Pancreas (tissue), 10 donors: ENCODE data around the gene FRRS1L. TPM values are rescaled to one million over a fixed set of nuclear protein-coding genes. Genes with fewer than 3 reads are reported as not detected.

Source experiments
- ATAC-seq, 4 donors: fragments of 200-7000 bp; cut with Tn5 transposase; one replicate each; pipeline versions ENCODE4 v1.8.0 to v1.9.1; 2020; ENCODE audit warnings: mild to moderate bottlenecking in 4 of 4, moderate library complexity in 4 of 4
- DNase-seq, 6 donors: peaks; one replicate each; pipeline ENCODE4 v3.0.0-alpha.2; 2020
- FAIRE-seq: peaks from 2 replicates; lab custom pipeline; 2012; peaks lifted over from hg19 to GRCh38; lab: Jason Lieb, UNC
- H3K27ac ChIP-seq, 4 donors: fragments of 200-600 bp; sonication (generic); 1 replicate in 3 of 4; 2 replicates in 1 of 4; pipeline versions ENCODE4 v1.5.0 to v1.8.0; 2020
- H3K27me3 ChIP-seq, 4 donors: fragments of 200-600 bp; one replicate each; pipeline ENCODE4 v1.8.0; 2021
- H3K36me3 ChIP-seq, 3 donors: fragments of 200-600 bp; sonication (generic) in 1 of 3; one replicate each; pipeline versions ENCODE4 v1.5.0 to v1.8.0; 2020 to 2021
- H3K4me1 ChIP-seq, 3 donors: fragments of 200-600 bp; one replicate each; pipeline ENCODE4 v1.8.0; 2021
- H3K4me3 ChIP-seq, 4 donors: fragments of 200-600 bp; sonication (generic) in 2 of 4; one replicate each; pipeline versions ENCODE4 v1.5.0 to v1.8.0; 2020 to 2021
- H3K9me3 ChIP-seq, 4 donors: fragments of 200-600 bp; one replicate each; pipeline ENCODE4 v1.8.0; 2021
- WGBS, 2 donors: extraction: QIAGEN DNeasy Blood & Tissue Kit; methylation state at CpG; one replicate each; pipeline ENCODE4 v1.1.7; 2013; 5-methylcytosine and 5-hydroxymethylcytosine counted together
- intact Hi-C, 3 donors: fragments of 100-400 bp; cut with DNase I; formaldehyde crosslinking; loops; one replicate each; pipeline versions ENCODE4 v1.11.1 to v1.14.2; 2022
- polyA plus RNA-seq, 2 donors: library from polyadenylated mRNA; stranded (reverse); fragments of 200-250 nt; gene quantifications; one replicate each; pipeline ENCODE4 v1.2.3, GENCODE V29; 2013
- total RNA-seq, 6 donors: library from RNA; stranded (reverse); fragmentation: NEBNext Ultra II Directional in 4 of 6; extraction: Animal tissue kit (Norgen Biotek cat#: 25700) in 4 of 6; gene quantifications; one replicate each; pipeline versions ENCODE4 v1.2.1 to v1.2.4, GENCODE V29; 2021 to 2023
- TF ChIP-seq, protein P1 (sequence below), 4 donors: fragments of 200-600 bp; sonication (generic) in 3 of 4; IDR thresholded peaks; one replicate each; pipeline versions ENCODE4 v1.5.0 to v1.8.0; 2021; ENCODE audit warnings: antibody characterized with exemption in 4 of 4
- donor health status: healthy with polysubstance abuse.
- donor health status: DM: no; HTN: no; CAD: no; lungs with moderate emphysema.
- donor health status: DM: no; HTN: no; CAD: no.
- donor health status: control.
- donor health status: control.
- donor health status: Bipolar disorder and iron deficiency.
- donor health status: DM: yes; HTN: yes; CAD: no.
- donor health status: DM: no; HTN: no; CAD: no.
- donor health status: DM: no; HTN: no; CAD: no.
- donor health status: DM: yes; HTN: yes; CAD: no.

FRRS1L gene
- total and polyA plus RNA-seq, 8 donors = 0.19 to 3.0 (median 0.80) TPM

DNA sequence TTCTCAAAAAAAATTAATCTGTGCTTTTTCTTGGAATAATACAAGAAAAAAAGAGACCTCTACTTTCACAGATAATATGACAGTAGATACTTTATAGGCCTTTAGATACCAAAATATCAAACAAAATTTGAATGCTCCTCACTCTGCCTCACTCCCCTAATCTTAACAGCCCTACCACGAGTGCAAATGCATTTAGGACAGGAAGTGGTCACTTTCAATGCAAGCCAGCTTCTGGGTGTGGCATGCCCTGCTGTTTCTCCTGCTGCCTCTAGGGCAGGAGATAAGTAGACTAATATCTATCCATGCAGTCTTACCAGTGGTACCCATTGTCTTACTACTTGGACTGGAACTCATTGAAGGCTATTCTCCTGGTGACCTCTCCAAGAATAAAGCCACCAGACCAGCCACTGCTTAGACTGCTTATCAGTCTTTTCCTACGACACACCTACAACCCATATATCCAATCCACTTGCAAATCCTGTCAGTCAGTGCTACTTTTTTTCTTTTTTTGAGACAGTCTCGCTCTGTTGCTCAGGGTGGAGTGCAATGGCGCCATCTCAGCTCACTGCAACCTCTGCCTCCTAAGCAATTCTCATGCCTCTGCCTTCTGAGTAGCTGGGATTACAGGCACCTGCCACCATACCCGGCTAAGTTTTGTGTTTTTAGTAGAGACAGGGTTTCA lies 23.0 kb downstream of the FRRS1L start:
- Histone ChIP-seq H3K4me3 (no peak overlapping the region), H3K27me3 (no peaks in the 10 kb centered on the region), H3K36me3 (no peaks in the 10 kb centered on the region), H3K27ac (no peak overlapping the region), H3K9me3 (no peaks in the 10 kb centered on the region), H3K4me1 (no peaks in the 10 kb centered on the region)
- DNase-seq (no peak), FAIRE-seq (no peak), ATAC-seq (no peak)
- intact Hi-C loops = no loop called here
- WGBS, 2 donors = 70 to 74% methylated on average over 5 of the region's 5 CpGs
- TF ChIP-seq, protein P1, sequence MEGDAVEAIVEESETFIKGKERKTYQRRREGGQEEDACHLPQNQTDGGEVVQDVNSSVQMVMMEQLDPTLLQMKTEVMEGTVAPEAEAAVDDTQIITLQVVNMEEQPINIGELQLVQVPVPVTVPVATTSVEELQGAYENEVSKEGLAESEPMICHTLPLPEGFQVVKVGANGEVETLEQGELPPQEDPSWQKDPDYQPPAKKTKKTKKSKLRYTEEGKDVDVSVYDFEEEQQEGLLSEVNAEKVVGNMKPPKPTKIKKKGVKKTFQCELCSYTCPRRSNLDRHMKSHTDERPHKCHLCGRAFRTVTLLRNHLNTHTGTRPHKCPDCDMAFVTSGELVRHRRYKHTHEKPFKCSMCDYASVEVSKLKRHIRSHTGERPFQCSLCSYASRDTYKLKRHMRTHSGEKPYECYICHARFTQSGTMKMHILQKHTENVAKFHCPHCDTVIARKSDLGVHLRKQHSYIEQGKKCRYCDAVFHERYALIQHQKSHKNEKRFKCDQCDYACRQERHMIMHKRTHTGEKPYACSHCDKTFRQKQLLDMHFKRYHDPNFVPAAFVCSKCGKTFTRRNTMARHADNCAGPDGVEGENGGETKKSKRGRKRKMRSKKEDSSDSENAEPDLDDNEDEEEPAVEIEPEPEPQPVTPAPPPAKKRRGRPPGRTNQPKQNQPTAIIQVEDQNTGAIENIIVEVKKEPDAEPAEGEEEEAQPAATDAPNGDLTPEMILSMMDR (IDR thresholded peaks at IDR 0.05) = no peak

DNA sequence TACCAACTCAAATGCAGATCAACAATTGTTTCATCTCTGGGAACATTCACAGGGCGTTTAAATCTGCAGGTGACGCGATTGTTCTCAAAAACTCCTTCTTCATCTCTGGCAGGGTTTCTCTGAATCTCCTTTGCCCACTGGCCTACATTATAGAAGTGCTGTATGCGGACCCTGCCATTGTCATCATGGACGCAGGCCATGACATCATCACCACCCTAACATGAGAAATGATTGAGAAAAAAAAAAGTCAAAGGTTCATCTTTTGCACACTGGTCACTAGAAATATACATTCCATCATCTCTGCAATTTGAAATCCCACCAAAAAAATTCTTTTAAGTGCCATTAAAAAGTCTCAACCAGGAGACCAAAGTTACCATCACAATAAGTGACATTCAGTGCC lies 25.7 kb downstream of the FRRS1L start:
- H3K4me3 ChIP-seq = no peak overlapping the region
- TF ChIP-seq, protein P1 (IDR thresholded peaks at IDR 0.05) = no peak
- no peak overlapping the region for H3K27ac ChIP-seq
- WGBS, 2 donors = 82 to 89% methylated on average over 5 of the region's 5 CpGs
- no peaks in the 10 kb centered on the region for H3K36me3 ChIP-seq
- FAIRE-seq = no peak
- H3K4me1 ChIP-seq = no peaks in the 10 kb centered on the region
- ATAC-seq = no peak
- H3K27me3 ChIP-seq = no peaks in the 10 kb centered on the region
- DNase-seq = no peak
- no peaks in the 10 kb centered on the region for H3K9me3 ChIP-seq
- intact Hi-C loops = no loop called here

DNA sequence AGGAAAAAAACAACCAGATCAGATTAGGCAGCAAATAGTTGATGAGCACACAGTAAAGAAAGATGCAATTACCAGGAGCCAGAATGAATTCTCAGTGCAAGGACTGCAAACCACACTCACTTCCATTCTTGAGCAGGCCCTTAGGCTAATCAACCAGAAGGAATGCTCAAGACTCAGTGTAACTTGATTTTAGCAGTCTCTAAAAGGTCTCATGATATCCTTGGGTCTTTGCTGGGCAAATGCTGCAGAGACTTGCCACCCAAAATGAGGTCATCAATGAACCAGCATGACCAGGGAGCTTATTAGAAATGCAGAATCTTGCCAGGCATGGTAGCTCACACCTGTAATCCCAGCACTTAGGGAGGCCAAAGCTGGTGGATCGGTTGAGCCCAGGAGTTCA lies 27.2 kb downstream of the FRRS1L start:
- FAIRE-seq (no peak), DNase-seq (no peak), ATAC-seq (no peak)
- intact Hi-C loops = no loop called here
- Histone ChIP-seq H3K27me3 (no peaks in the 10 kb centered on the region), H3K36me3 (no peaks in the 10 kb centered on the region), H3K9me3 (no peaks in the 10 kb centered on the region), H3K27ac (no peak overlapping the region), H3K4me3 (no peak overlapping the region), H3K4me1 (no peaks in the 10 kb centered on the region)
- WGBS, 2 donors = 53 to 88% methylated on average over 1 of the region's 1 CpG
- TF ChIP-seq, protein P1 (IDR thresholded peaks at IDR 0.05) = no peak

DNA sequence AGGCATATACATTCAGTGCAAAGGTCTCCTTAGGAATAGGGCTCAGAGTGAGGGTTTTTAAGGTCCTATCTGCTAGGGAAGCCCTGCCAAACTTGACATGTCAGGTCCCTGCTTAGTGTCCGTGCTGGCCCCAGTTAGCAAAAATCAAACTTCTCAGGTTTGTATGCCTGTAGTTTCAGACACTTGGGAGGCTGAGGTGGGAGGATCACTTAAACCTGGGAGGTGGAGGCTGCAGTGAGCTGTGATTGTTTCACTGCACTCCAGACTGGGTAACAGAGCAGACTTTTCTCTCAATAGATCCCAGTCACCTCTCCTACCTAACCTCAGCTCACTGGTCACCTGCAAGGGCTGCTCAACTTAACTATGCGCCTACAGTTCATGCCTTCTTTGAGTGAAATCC lies 28.6 kb downstream of the FRRS1L start:
- Histone ChIP-seq H3K27ac (no peak overlapping the region), H3K36me3 (no peaks in the 10 kb centered on the region), H3K9me3 (no peaks in the 10 kb centered on the region), H3K4me1 (no peaks in the 10 kb centered on the region), H3K4me3 (no peak overlapping the region), H3K27me3 (no peaks in the 10 kb centered on the region)
- FAIRE-seq (no peak), DNase-seq (no peak), ATAC-seq (no peak)
- TF ChIP-seq, protein P1 (IDR thresholded peaks at IDR 0.05) = no peak
- 85 to 92% methylated on average over 2 of the region's 2 CpGs for WGBS, 2 donors
- intact Hi-C loops = no loop called here

DNA sequence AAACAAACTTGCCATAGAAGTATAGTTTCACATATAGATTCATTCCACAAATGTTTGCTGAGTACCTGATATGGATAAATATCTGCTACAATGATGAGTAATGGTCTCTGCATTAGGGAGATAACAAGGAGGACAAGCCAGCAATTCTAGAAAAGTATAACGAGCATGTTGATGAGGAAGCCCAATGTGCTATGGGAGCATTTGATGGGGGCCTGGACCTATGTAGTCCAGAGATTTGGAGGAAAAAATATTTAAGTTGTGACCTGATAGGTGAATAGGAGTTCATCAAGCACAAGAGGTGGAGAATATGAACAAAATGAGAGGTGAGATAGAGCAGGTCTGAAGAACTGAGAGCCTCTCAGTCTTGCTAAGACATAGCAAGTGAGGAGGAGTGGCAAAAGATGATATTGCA lies 32.9 kb downstream of the FRRS1L start:
- Histone ChIP-seq H3K27ac (no peak overlapping the region), H3K27me3 (no peaks in the 10 kb centered on the region), H3K9me3 (no peaks in the 10 kb centered on the region), H3K36me3 (no peaks in the 10 kb centered on the region), H3K4me3 (no peak overlapping the region), H3K4me1 (no peaks in the 10 kb centered on the region)
- TF ChIP-seq, protein P1 (IDR thresholded peaks at IDR 0.05) = no peak
- WGBS, 2 donors = 86 to 91% methylated on average over 1 of the region's 1 CpG
- ATAC-seq = no peak
- no peak for DNase-seq
- intact Hi-C loops = no loop called here
- no peak for FAIRE-seq
